Type B pancreatic cell (in vitro differentiated cells): ENCODE measurements around the gene IL22RA1. TPM values are rescaled to one million over a fixed set of nuclear protein-coding genes. Genes with fewer than 3 reads are reported as not detected.

ENCODE experiments used
- DNase-seq: peaks from one replicate; pipeline ENCODE4 v3.0.0; 2021; ENCODE audit warnings: mixed read lengths; ENCODE audit not compliant: unreplicated experiment; ENCODE audit errors: extremely low spot score
- H3K27ac Mint-ChIP-seq: 2 replicates; pipeline ENCODE4 v1.8.0; 2021; ENCODE audit warnings: mild to moderate bottlenecking, mixed read lengths
- H3K27me3 Mint-ChIP-seq: 2 replicates; pipeline ENCODE4 v1.8.0; 2021; ENCODE audit warnings: mixed read lengths
- H3K36me3 Mint-ChIP-seq: 2 replicates; pipeline ENCODE4 v1.8.0; 2021; ENCODE audit warnings: mixed read lengths
- H3K4me1 Mint-ChIP-seq: one replicate; pipeline ENCODE4 v1.8.0; 2021; ENCODE audit warnings: mixed read lengths; ENCODE audit not compliant: unreplicated experiment
- H3K4me3 Mint-ChIP-seq: 2 replicates; pipeline ENCODE4 v1.8.0; 2021; ENCODE audit warnings: mild to moderate bottlenecking, mixed read lengths
- H3K9me3 Mint-ChIP-seq: 2 replicates; pipeline ENCODE4 v1.8.0; 2021; ENCODE audit warnings: mixed read lengths
- total RNA-seq: library from RNA; stranded (reverse); gene quantifications from 2 replicates; pipeline ENCODE4 v1.2.1, GENCODE V29; 2021; ENCODE audit warnings: low replicate concordance
- TF ChIP-seq, protein P1 (sequence below): fragments of 200-600 bp; sonication (generic); conservative IDR thresholded peaks from 2 replicates; pipeline ENCODE4 v1.5.0; 2021; ENCODE audit warnings: antibody characterized with exemption, mild to moderate bottlenecking

IL22RA1 gene
- total RNA-seq, 1 donor from 2014 or later, result 1.1 TPM

DNA sequence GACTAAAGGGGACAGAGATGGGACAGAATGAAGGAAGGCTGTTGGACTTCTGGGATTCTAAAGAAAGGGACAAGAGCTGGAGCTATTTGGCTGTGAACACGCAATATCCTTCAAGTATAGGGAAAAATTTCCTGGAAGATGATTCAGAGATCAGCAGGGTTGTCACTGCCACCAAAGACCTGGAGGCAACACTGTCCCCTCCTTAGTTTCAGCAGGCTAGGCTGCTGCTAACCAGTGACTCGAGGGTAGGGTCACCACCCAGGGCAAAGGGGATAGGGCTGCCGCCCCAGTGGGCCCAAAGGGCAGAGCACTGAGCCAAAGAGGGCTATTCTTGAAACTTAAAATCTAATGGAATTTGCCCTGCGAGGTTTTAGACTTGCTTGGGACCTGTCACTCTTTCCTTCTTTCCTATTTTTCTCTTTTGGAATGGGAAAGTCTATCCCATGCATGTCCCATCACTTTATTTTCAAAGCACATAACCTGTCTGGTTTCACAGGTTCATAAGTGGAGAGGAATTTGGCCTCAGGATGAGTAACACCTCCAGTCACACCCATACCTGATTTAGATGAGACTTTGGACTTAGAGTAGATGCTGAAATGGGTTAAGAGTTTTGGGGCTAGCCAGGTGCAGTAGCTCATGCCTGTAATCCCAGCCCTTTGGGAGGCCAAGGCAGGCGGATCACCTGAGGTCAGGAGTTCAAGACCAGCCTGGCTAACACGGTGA, 32.3 kb upstream of the IL22RA1 start:
- peak overlapping the region; percentile 8 for H3K27ac Mint-ChIP-seq

DNA sequence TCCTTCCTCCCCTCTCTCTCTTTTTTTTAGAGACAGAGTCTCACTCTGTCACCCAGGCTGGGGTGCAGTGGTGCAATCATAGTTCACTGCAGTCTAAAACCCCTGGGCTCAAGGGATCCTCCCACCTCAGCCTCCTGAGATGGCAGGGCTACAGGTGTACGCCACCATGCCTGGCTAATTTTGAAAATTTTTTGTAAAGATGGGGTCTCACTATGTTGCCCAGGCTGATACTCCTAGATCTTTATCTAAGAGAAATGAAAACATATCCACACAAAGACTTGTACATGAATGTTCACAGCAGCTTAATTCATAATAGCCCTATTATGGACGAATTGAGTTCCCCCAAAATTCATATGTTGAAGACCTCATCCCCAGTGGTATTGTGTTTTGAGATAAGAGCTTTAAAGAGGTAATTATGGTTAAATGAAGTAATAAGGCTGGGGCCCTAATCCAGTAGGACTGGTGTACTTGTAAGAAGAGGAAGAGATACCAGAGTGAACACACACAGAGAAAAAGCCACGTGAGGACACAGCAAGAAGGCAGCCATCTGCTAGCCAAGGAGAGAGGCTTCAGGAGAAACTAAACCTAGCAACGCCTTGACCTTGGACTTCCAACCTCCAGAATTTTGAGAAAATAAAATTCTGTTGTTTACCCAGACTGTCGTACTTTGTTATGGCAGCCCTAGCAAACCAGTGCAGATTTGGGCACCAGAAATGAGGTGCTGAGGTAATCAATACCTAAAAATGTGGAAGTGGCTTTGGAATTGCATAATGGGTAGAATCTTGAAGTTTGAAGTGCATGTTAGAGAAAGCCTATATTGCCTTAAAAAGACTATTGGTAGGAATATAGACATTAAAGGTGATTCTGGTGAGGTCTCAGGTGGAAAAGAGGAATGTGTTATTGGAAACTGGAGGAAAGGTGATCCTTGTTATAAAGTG, 31.0 kb upstream of the IL22RA1 start:
- Mint-ChIP-seq H3K27me3 (no peaks in the 10 kb centered on the region), H3K36me3 (peaks cover 9% of the 10 kb centered on the region), H3K27ac (no peak overlapping the region), H3K4me3 (no peak overlapping the region), H3K4me1 (no peaks in the 10 kb centered on the region), H3K9me3 (peaks cover 5% of the 10 kb centered on the region)
- no peak for DNase-seq
- TF ChIP-seq, protein P1, sequence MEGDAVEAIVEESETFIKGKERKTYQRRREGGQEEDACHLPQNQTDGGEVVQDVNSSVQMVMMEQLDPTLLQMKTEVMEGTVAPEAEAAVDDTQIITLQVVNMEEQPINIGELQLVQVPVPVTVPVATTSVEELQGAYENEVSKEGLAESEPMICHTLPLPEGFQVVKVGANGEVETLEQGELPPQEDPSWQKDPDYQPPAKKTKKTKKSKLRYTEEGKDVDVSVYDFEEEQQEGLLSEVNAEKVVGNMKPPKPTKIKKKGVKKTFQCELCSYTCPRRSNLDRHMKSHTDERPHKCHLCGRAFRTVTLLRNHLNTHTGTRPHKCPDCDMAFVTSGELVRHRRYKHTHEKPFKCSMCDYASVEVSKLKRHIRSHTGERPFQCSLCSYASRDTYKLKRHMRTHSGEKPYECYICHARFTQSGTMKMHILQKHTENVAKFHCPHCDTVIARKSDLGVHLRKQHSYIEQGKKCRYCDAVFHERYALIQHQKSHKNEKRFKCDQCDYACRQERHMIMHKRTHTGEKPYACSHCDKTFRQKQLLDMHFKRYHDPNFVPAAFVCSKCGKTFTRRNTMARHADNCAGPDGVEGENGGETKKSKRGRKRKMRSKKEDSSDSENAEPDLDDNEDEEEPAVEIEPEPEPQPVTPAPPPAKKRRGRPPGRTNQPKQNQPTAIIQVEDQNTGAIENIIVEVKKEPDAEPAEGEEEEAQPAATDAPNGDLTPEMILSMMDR, result no peak

More for the DNA sequence above, 32.3 kb upstream of the IL22RA1 start:
- Mint-ChIP-seq H3K4me1 (no peaks in the 10 kb centered on the region), H3K36me3 (peaks cover 9% of the 10 kb centered on the region), H3K9me3 (peaks cover 5% of the 10 kb centered on the region), H3K27me3 (no peaks in the 10 kb centered on the region), H3K4me3 (no peak overlapping the region)
- TF ChIP-seq, protein P1, result no peak
- no peak for DNase-seq

DNA sequence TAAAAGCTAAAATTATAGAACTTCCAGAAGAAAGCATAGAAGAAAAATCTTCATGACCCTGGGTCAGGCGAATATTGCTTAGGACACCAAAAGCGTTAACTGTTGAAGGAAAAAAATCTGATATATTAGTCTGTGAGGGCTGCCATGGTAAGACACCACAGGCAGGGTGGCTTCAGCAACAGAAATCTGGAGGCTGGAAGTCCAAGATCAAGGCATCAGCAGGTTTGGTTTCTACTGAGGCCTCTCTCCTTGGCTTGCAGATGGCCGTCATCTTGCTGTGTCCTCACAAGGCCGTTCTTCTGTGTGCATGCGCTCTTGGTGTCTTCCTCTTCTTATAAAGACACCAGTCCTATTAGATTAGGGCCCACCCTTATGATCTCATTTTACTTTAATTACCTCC, 29.7 kb upstream of the IL22RA1 start:
- H3K9me3 Mint-ChIP-seq, result peaks cover 5% of the 10 kb centered on the region
- H3K27ac Mint-ChIP-seq, result no peak overlapping the region
- H3K27me3 Mint-ChIP-seq, result no peaks in the 10 kb centered on the region
- no peak overlapping the region for H3K4me3 Mint-ChIP-seq
- peaks cover 15% of the 10 kb centered on the region for H3K36me3 Mint-ChIP-seq
- H3K4me1 Mint-ChIP-seq, result no peaks in the 10 kb centered on the region
- no peak for DNase-seq
- TF ChIP-seq, protein P1, result no peak

DNA sequence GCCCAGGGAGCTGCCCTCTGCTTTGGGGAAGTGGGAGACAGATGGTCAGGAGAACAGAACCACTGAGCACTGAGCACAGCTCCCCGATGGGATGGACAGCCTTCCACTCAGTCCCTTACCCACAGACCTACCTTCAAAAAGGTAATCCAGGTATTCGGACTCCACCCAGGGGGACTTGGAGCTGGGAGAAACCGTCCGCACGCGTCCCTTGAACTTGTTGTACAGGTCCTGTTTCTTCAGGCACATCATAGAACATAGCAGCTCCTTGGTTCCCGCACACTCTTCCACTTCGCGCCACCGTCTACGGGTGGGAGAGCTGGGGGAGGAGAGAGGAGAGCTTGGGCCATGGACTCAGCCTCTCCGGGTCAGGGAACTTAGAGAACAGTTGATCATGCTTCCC, 26.3 kb upstream of the IL22RA1 start:
- H3K27ac Mint-ChIP-seq, result no peak overlapping the region
- no peak for DNase-seq
- H3K27me3 Mint-ChIP-seq, result no peaks in the 10 kb centered on the region
- H3K4me3 Mint-ChIP-seq, result no peak overlapping the region
- H3K9me3 Mint-ChIP-seq, result peaks cover 5% of the 10 kb centered on the region
- TF ChIP-seq, protein P1, result no peak
- no peaks in the 10 kb centered on the region for H3K4me1 Mint-ChIP-seq
- peaks cover 8% of the 10 kb centered on the region for H3K36me3 Mint-ChIP-seq

DNA sequence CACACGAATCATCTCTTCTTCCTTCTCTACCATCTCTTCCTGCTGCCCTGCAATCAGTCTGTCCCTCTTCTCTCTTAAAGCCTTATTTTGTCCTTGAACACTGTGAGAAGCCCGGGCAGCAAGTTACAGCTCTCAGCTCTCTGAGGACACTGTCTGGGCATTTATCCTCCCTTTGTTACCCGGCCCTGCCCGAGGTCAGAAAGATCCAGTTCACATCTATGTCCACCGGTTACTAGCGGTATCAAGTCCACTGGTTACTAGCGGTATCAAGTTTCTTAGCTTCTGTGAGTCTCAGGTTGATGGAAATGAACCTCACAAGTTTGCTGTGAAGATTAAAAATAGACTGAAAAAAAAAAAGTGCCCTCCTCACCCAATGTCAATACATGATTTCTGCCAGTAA, 25.3 kb upstream of the IL22RA1 start:
- Mint-ChIP-seq H3K4me1 (no peaks in the 10 kb centered on the region), H3K9me3 (no peaks in the 10 kb centered on the region), H3K27me3 (no peaks in the 10 kb centered on the region), H3K27ac (no peak overlapping the region), H3K4me3 (no peak overlapping the region), H3K36me3 (peaks cover 10% of the 10 kb centered on the region)
- TF ChIP-seq, protein P1, result no peak
- DNase-seq, result no peak
